Hematopoietic multipotent progenitor cell treated with erythropoietin and hydrocortisone succinate and interleukin-3 and kit ligand, for 15 days (in vitro differentiated cells): ENCODE data around the gene LINC00237.

Experiments used
- DNase-seq: peaks from one replicate; pipeline ENCODE4 v3.0.0-alpha.2; 2015; ENCODE audit warnings: low spot score

LINC00237 gene

GRCh38 chr20:21106171-21107017, at the start of gene LINC00237:
Gene LINC00237 (minus strand): TSS chr20:21106358.
- no peak for DNase-seq

GRCh38 chr20:21155268-21155667, 49.1 kb upstream of the LINC00237 start:
- no peak for DNase-seq

GRCh38 chr20:21154692-21155091, 48.5 kb upstream of the LINC00237 start:
- DNase-seq: no peak

- no peak for DNase-seq
Measured at GRCh38 chr20:21151791-21152190, 45.6 kb upstream of the LINC00237 start.

GRCh38 chr20:21149344-21149743, 43.2 kb upstream of the LINC00237 start:
- DNase-seq: no peak

GRCh38 chr20:21147593-21147992, 41.4 kb upstream of the LINC00237 start:
- no peak for DNase-seq

- DNase-seq: no peak
Measured at GRCh38 chr20:21146215-21146614, 40.1 kb upstream of the LINC00237 start.

- DNase-seq: no peak
Measured at GRCh38 chr20:21145424-21145823, 39.3 kb upstream of the LINC00237 start.

- no peak for DNase-seq
Measured at GRCh38 chr20:21143194-21143890, 37.2 kb upstream of the LINC00237 start.

GRCh38 chr20:21141825-21142224, 35.7 kb upstream of the LINC00237 start:
- no peak for DNase-seq

GRCh38 chr20:21139881-21140566, 33.9 kb upstream of the LINC00237 start:
- DNase-seq: no peak

- DNase-seq: no peak
Measured at GRCh38 chr20:21137078-21137477, 30.9 kb upstream of the LINC00237 start.

GRCh38 chr20:21136015-21136732, 30.0 kb upstream of the LINC00237 start:
- DNase-seq: no peak

GRCh38 chr20:21134883-21135493, 28.8 kb upstream of the LINC00237 start:
- DNase-seq: no peak

GRCh38 chr20:21133917-21134622, 27.9 kb upstream of the LINC00237 start:
- DNase-seq: no peak

GRCh38 chr20:21133404-21133803, 27.2 kb upstream of the LINC00237 start:
- DNase-seq: no peak

- no peak for DNase-seq
Measured at GRCh38 chr20:21129861-21130260, 23.7 kb upstream of the LINC00237 start.

GRCh38 chr20:21127201-21127981, 21.2 kb upstream of the LINC00237 start:
- DNase-seq: no peak

- DNase-seq: peak; percentile 7
Measured at GRCh38 chr20:21126581-21126870, 20.4 kb upstream of the LINC00237 start.

GRCh38 chr20:21125849-21126580, 19.9 kb upstream of the LINC00237 start, which contains the start of gene KIZ:
Gene KIZ (plus strand): TSS chr20:21126082. CDS start chr20:21126116, 34 bp downstream.
- DNase-seq: peak; percentile 95
